ENCODE data around the gene FASTKD2.

GRCh38 chr2:206833291-206833690 is 67.9 kb downstream of the FASTKD2 start:
- TF ChIP-seq CTCF (IDR thresholded peaks at IDR 0.05), result no peak
- no peak for TF ChIP-seq POLR2A (IDR thresholded peaks at IDR 0.05)

Measured in heart left ventricle (tissue), 13 donors.